Stomach smooth muscle (tissue), 2 donors: ENCODE results near the gene GLOD4.
"Not testable (repeated sequence)": the region's sequence is repeated elsewhere in the genome, so short reads cannot be mapped to it uniquely, and the experiment has no call there.

Experiments used
- H3K27ac ChIP-seq: one replicate; pipeline ENCODE4 v1.7.0; 2013; ENCODE audit warnings: mild to moderate bottlenecking, low read length, inconsistent platforms
- H3K27me3 ChIP-seq, 2 donors: one replicate each; pipeline ENCODE4 v1.7.0; 2013; ENCODE audit warnings: low read length in 2 of 2; ENCODE audit not compliant: insufficient read depth in 2 of 2, control insufficient read depth in 1 of 2
- H3K36me3 ChIP-seq, 2 donors: one replicate each; pipeline ENCODE4 v1.7.0; 2013; ENCODE audit warnings: low read length in 2 of 2; ENCODE audit not compliant: control insufficient read depth in 2 of 2, insufficient read depth in 2 of 2
- H3K4me1 ChIP-seq: one replicate; pipeline ENCODE4 v1.7.0; 2013; ENCODE audit warnings: low read length; ENCODE audit not compliant: control insufficient read depth, insufficient read depth
- H3K4me3 ChIP-seq, 2 donors: one replicate each; pipeline ENCODE4 v1.7.0; 2013; ENCODE audit warnings: low read length in 2 of 2
- H3K9ac ChIP-seq, 2 donors: one replicate each; pipeline ENCODE4 v1.7.0; 2013; ENCODE audit warnings: low read length in 2 of 2, mild to moderate bottlenecking in 1 of 2
- H3K9me3 ChIP-seq, 2 donors: one replicate each; pipeline ENCODE4 v1.7.0; 2013; ENCODE audit warnings: low read length in 2 of 2; ENCODE audit not compliant: control insufficient read depth in 2 of 2
- donor health status: healthy.
- donor health status: Pancreatic carcinoma.

Gene GLOD4

GRCh38 chr17:814371-814770 lies 32.3 kb upstream of the GLOD4 start:
- no peak overlapping the region for H3K27ac ChIP-seq
- H3K27me3 ChIP-seq: no peaks in the 10 kb centered on the region
- H3K9ac ChIP-seq: no peak overlapping the region
- peaks cover 4% of the 10 kb centered on the region for H3K4me1 ChIP-seq
- H3K4me3 ChIP-seq: no peak overlapping the region
- no peaks in the 10 kb centered on the region for H3K9me3 ChIP-seq
- H3K36me3 ChIP-seq: peaks cover 20 to 34% of the 10 kb centered on the region in 2 donors

DNA sequence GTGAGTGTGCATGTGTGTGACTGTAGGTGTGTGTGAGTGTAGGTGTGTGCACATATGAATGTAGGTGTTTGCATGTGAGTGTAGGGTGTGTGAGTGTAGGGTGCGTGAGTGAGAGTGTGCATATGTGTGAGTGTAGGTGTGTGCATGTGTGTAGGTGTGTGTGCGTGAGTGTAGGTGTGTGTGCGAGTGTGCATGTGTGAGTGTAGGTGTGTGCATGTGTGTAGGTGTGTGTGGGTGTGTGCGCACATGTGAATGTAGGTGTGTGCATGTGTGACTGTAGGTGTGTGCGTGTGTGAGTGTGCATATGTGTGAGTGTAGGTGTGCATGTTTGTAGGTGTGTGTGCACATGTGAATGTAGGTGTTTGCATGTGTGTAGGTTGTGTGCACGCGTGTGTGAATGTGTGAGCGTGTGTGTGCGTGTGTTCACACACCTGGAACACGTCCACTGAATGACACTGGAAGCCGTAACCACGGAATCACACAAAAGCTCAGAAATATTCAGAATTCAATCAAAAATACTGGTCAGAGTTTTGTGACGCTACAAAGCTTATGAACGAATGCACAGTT lies 30.6 kb upstream of the GLOD4 start:
- Histone ChIP-seq H3K4me3 (no peak overlapping the region), H3K9ac (no peak overlapping the region), H3K36me3 (peaks cover 20 to 31% of the 10 kb centered on the region in 2 donors), H3K27ac (no peak overlapping the region), H3K9me3 (no peaks in the 10 kb centered on the region), H3K27me3 (no peaks in the 10 kb centered on the region), H3K4me1 (peaks cover 4% of the 10 kb centered on the region)

DNA sequence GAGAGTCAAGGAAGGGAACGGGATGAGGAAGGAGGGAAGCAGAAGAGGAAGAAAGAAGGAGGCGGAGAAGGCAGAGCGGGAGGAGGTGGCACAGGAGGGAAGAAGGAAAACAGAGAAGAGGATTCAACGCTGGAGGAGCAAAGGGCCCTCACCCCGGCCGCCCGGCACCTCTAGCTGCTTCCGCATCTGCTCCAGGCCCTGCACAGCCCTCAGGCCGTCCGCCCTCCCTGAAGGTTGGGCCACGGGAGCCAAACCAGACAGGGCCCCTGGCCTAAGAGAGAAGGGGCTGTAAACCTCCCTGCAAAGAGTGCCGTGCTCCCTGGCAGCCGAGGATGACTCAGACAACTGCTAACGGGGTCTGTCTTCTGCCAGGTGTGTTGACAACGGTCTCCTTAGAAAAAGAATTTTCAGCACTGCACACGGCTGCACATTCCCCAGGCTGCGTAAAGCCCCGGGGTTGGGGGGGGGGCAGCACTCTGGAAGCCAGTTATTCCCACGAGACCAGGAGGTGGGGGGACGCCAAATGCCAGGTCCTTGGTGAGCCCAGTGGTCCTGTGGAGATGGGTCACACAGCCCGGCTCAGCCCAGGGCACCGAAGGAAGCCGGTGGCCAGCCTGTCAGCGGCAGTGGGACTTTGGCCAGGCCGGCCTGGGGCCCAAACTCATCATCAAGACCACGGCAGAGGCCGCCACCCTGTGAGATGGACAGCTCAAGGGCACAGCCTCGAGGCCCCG lies 29.1 kb upstream of the GLOD4 start:
- Histone ChIP-seq H3K36me3 (peaks cover 19 to 26% of the 10 kb centered on the region in 2 donors), H3K9ac (no peak overlapping the region), H3K9me3 (no peaks in the 10 kb centered on the region)

GRCh38 chr17:807523-808294 lies 25.6 kb upstream of the GLOD4 start:
- H3K4me3 ChIP-seq: no peak overlapping the region

More for the DNA sequence above, 29.1 kb upstream of the GLOD4 start:
- Histone ChIP-seq H3K27me3 (no peaks in the 10 kb centered on the region), H3K4me3 (no peak overlapping the region), H3K4me1 (peaks cover 4% of the 10 kb centered on the region), H3K27ac (no peak overlapping the region)

GRCh38 chr17:806781-807522 lies 24.9 kb upstream of the GLOD4 start:
- Histone ChIP-seq H3K27me3 (no peaks in the 10 kb centered on the region), H3K9me3 (no peaks in the 10 kb centered on the region), H3K36me3 (peaks cover 10 to 15% of the 10 kb centered on the region in 2 donors)

More at GRCh38 chr17:807523-808294, 25.6 kb upstream of the GLOD4 start:
- Histone ChIP-seq H3K9me3 (no peaks in the 10 kb centered on the region), H3K27me3 (no peaks in the 10 kb centered on the region), H3K27ac (no peak overlapping the region), H3K4me1 (peaks cover 4% of the 10 kb centered on the region), H3K9ac (no peak overlapping the region), H3K36me3 (peaks cover 14 to 20% of the 10 kb centered on the region in 2 donors)

DNA sequence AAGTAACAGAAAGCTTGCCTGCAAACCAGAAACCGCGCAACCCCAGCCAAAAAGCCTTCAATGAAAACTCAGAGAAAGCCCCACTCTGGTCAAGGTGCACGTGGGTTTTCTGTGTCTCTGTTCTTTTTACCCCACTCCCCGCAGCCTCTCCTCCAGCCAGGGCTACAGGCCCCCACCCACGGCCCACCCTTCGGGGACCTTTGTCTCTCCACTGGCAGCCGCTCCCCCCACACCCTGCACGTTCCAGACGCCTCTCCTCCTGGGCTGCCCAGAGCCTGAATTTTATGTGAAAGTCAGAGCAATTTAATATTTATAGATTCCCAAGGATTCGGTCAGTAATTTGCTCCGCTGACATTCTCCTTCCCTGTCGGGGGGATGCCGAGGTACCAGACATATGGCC lies 24.3 kb upstream of the GLOD4 start:
- H3K9me3 ChIP-seq: no peaks in the 10 kb centered on the region
- no peak overlapping the region for H3K4me3 ChIP-seq
- H3K36me3 ChIP-seq: peaks cover 10 to 15% of the 10 kb centered on the region in 2 donors
- H3K27ac ChIP-seq: no peak overlapping the region
- H3K4me1 ChIP-seq: peaks cover 3% of the 10 kb centered on the region
- H3K9ac ChIP-seq: no peak overlapping the region
- no peaks in the 10 kb centered on the region for H3K27me3 ChIP-seq

More at GRCh38 chr17:806781-807522, 24.9 kb upstream of the GLOD4 start:
- Histone ChIP-seq H3K4me1 (peaks cover 4% of the 10 kb centered on the region), H3K4me3 (no peak overlapping the region), H3K27ac (no peak overlapping the region), H3K9ac (no peak overlapping the region)

GRCh38 chr17:805886-806285 lies 23.8 kb upstream of the GLOD4 start:
- H3K27me3 ChIP-seq, H3K9ac ChIP-seq, H3K9me3 ChIP-seq, H3K4me3 ChIP-seq, H3K4me1 ChIP-seq, H3K27ac ChIP-seq: not testable (repeated sequence)
- H3K36me3 ChIP-seq: peaks cover 10 to 15% of the 10 kb centered on the region in 2 donors

GRCh38 chr17:804541-805435 lies 22.7 kb upstream of the GLOD4 start:
- Histone ChIP-seq H3K9me3 (no peaks in the 10 kb centered on the region), H3K4me1 (no peaks in the 10 kb centered on the region), H3K27ac (no peak overlapping the region), H3K4me3 (no peak overlapping the region), H3K9ac (no peak overlapping the region), H3K36me3 (peaks cover 13 to 19% of the 10 kb centered on the region in 2 donors), H3K27me3 (no peaks in the 10 kb centered on the region)

DNA sequence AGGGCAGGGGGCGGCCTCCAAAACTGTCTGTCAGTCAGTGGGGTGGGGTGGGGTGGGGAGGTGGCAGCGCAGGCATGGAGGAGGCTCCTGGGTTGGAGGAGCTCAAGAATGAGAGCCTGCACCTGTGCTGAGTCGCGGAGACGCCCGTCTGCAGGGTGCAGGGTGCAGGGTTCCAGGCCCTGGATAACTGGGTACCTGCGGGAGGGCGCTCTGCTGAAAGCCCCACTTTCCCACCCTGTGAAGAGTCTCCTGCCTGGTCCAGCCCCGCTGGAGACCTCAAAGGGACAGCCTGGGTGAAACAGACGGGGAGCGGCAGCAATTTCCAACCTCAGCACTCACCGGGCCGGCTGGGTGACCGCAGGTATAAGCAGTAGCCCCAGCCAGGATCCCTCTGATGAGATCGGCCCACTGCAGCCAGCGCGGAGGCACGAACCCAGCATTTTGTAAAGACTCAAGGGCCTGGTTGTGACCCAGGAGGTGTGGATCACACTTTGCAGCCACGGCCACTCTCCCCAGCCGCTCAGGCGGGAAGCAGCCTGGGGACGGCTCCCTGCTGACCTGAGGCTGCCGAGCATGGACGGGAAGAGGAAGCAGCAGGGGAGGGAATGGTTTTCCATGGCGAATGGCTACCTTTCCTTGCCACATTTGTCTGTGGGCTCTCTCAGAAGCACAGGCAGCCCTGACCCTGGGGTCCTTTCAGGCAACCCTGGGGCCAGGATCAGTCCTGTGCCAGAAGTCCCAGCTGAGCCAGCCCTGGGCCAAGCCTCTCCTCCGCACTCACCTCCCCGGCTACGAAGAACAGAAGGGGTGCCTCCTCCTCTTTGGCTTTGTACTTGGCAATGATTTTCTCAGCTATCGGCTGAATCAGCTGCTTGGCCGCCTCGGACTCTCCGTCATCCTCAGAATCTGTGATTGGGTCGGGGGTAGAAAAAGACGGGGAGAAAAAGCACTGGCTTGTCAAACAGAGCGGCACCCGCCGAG lies 21.1 kb upstream of the GLOD4 start:
- Histone ChIP-seq H3K9me3 (no peaks in the 10 kb centered on the region), H3K4me3 (no peak overlapping the region), H3K36me3 (peaks cover 8 to 18% of the 10 kb centered on the region in 2 donors), H3K27ac (no peak overlapping the region), H3K27me3 (no peaks in the 10 kb centered on the region), H3K9ac (no peak overlapping the region), H3K4me1 (no peaks in the 10 kb centered on the region)
